Astrocyte (in vitro differentiated cells and primary cell): Measurements from ENCODE around the gene CACNA1C. TPM values are rescaled to one million over a fixed set of nuclear protein-coding genes. Genes with fewer than 3 reads are reported as not detected.

Experiments used
- DNase-seq: peaks from one replicate; pipeline ENCODE4 v3.0.0-alpha.2; 2010; ENCODE audit warnings: low read depth
- FAIRE-seq: peaks from 2 replicates; lab custom pipeline; 2011; peaks lifted over from hg19 to GRCh38; lab: Jason Lieb, UNC
- H2AFZ ChIP-seq: 2 replicates; pipeline ENCODE4 v1.6.0; 2012; ENCODE audit warnings: low read depth, low read length, inconsistent platforms
- H3K27ac ChIP-seq: 2 replicates; pipeline ENCODE4 v1.5.1; 2011; ENCODE audit warnings: low read depth, low read length, inconsistent platforms
- H3K27me3 ChIP-seq: 2 replicates; pipeline ENCODE4 v1.6.0; 2011; ENCODE audit warnings: low read length, inconsistent platforms; ENCODE audit not compliant: insufficient read depth
- H3K36me3 ChIP-seq: 2 replicates; pipeline ENCODE4 v1.5.1; 2011; ENCODE audit warnings: low read length, inconsistent platforms; ENCODE audit not compliant: insufficient read depth
- H3K4me1 ChIP-seq: 2 replicates; pipeline ENCODE4 v1.5.1; 2011; ENCODE audit warnings: low read length, inconsistent platforms; ENCODE audit not compliant: insufficient read depth
- H3K4me2 ChIP-seq: 2 replicates; pipeline ENCODE4 v1.6.0; 2012; ENCODE audit warnings: low read length, inconsistent platforms
- H3K4me3 ChIP-seq: 2 replicates; pipeline ENCODE4 v1.5.1; 2011; ENCODE audit warnings: low read depth, mild to moderate bottlenecking, low read length, inconsistent platforms; ENCODE audit not compliant: insufficient read depth
- H3K79me2 ChIP-seq: 2 replicates; pipeline ENCODE4 v1.6.0; 2012; ENCODE audit warnings: mild to moderate bottlenecking, low read length, inconsistent platforms; ENCODE audit not compliant: insufficient read depth
- H3K9ac ChIP-seq: 2 replicates; pipeline ENCODE4 v1.6.0; 2012; ENCODE audit warnings: mild to moderate bottlenecking, low read length, inconsistent platforms
- H3K9me3 ChIP-seq: 2 replicates; pipeline ENCODE4 v1.5.1; 2012; ENCODE audit warnings: low read depth, mild to moderate bottlenecking, low read length, inconsistent platforms; ENCODE audit not compliant: insufficient read depth
- H4K20me1 ChIP-seq: 2 replicates; pipeline ENCODE4 v1.6.0; 2012; ENCODE audit warnings: low read length, inconsistent platforms; ENCODE audit not compliant: insufficient read depth
- H3K27ac Mint-ChIP-seq: one replicate; pipeline ENCODE4 v1.8.0; 2021; ENCODE audit warnings: mild to moderate bottlenecking, mixed read lengths; ENCODE audit not compliant: unreplicated experiment
- H3K27me3 Mint-ChIP-seq: one replicate; pipeline ENCODE4 v1.8.0; 2021; ENCODE audit warnings: low read depth, mixed read lengths; ENCODE audit not compliant: unreplicated experiment
- H3K36me3 Mint-ChIP-seq: one replicate; pipeline ENCODE4 v1.8.0; 2021; ENCODE audit warnings: low read depth, mixed read lengths; ENCODE audit not compliant: unreplicated experiment
- H3K4me1 Mint-ChIP-seq: one replicate; pipeline ENCODE4 v1.8.0; 2021; ENCODE audit warnings: low read depth, mixed read lengths; ENCODE audit not compliant: unreplicated experiment
- H3K4me3 Mint-ChIP-seq: one replicate; pipeline ENCODE4 v1.8.0; 2021; ENCODE audit warnings: mild to moderate bottlenecking, moderate library complexity, mixed read lengths; ENCODE audit not compliant: unreplicated experiment
- H3K9me3 Mint-ChIP-seq: one replicate; pipeline ENCODE4 v1.8.0; 2021; ENCODE audit warnings: mild to moderate bottlenecking, mixed read lengths; ENCODE audit not compliant: unreplicated experiment
- CTCF ChIP-seq: IDR thresholded peaks from 2 replicates; pipeline ENCODE4 v1.5.1; 2011; ENCODE audit warnings: low read depth, mild to moderate bottlenecking, inconsistent platforms, low read length, moderate library complexity; ENCODE audit not compliant: insufficient read depth
- EZH2 ChIP-seq: IDR thresholded peaks from 2 replicates; pipeline ENCODE4 v1.6.1; 2012; ENCODE audit warnings: mild to moderate bottlenecking, low read length, inconsistent platforms; ENCODE audit not compliant: insufficient read depth
- total RNA-seq: library from RNA; stranded (reverse); gene quantifications from 2 replicates; pipeline ENCODE4 v1.2.1, GENCODE V29; 2021

The CACNA1C gene
- total RNA-seq, 1 donor from 2014 or later, result 2.1 TPM

GRCh38 chr12:2389079-2389790 is 336.4 kb downstream of the CACNA1C start:
- FAIRE-seq (no peak), DNase-seq (no peak)
- H3K27ac ChIP-seq, result no peak overlapping the region
- H3K9me3 ChIP-seq, result no peaks in the 10 kb centered on the region
- H3K4me3 ChIP-seq, result no peak overlapping the region
- H2AFZ ChIP-seq, result no peak overlapping the region
- Mint-ChIP-seq H3K4me3 (no peak overlapping the region), H3K36me3 (peaks cover 2% of the 10 kb centered on the region), H3K27ac (no peak overlapping the region), H3K9me3 (no peaks in the 10 kb centered on the region), H3K4me1 (peaks cover 16% of the 10 kb centered on the region), H3K27me3 (peaks cover 12% of the 10 kb centered on the region)
- H4K20me1 ChIP-seq, result peaks cover 4% of the 10 kb centered on the region
- no peak overlapping the region for H3K9ac ChIP-seq
- TF ChIP-seq EZH2 (no peak), CTCF (no peak)
- no peaks in the 10 kb centered on the region for H3K79me2 ChIP-seq
- peaks cover 3% of the 10 kb centered on the region for H3K4me1 ChIP-seq
- H3K4me2 ChIP-seq, result no peak overlapping the region
- H3K36me3 ChIP-seq, result no peaks in the 10 kb centered on the region
- no peaks in the 10 kb centered on the region for H3K27me3 ChIP-seq

GRCh38 chr12:2390133-2390532 is 337.3 kb downstream of the CACNA1C start:
- H3K9me3 Mint-ChIP-seq, result no peaks in the 10 kb centered on the region
- peaks cover 2% of the 10 kb centered on the region for H3K36me3 Mint-ChIP-seq
- peaks cover 4% of the 10 kb centered on the region for H4K20me1 ChIP-seq
- H3K4me1 ChIP-seq, result no peaks in the 10 kb centered on the region
- H3K79me2 ChIP-seq, result no peaks in the 10 kb centered on the region
- H3K27me3 Mint-ChIP-seq, result peaks cover 12% of the 10 kb centered on the region
- FAIRE-seq (no peak), DNase-seq (no peak)
- no peaks in the 10 kb centered on the region for H3K36me3 ChIP-seq
- no peak overlapping the region for H3K4me2 ChIP-seq
- no peak overlapping the region for H3K9ac ChIP-seq
- H2AFZ ChIP-seq, result no peak overlapping the region
- no peaks in the 10 kb centered on the region for H3K9me3 ChIP-seq
- H3K27ac ChIP-seq, result no peak overlapping the region
- H3K4me3 ChIP-seq, result no peak overlapping the region
- TF ChIP-seq CTCF (no peak), EZH2 (no peak)
- H3K4me1 Mint-ChIP-seq, result peaks cover 10% of the 10 kb centered on the region
- no peak overlapping the region for H3K4me3 Mint-ChIP-seq
- H3K27ac Mint-ChIP-seq, result peak overlapping the region; percentile 5
- H3K27me3 ChIP-seq, result no peaks in the 10 kb centered on the region

- no peak for TF ChIP-seq CTCF
- TF ChIP-seq EZH2, result no peak
- peaks cover 12% of the 10 kb centered on the region for H3K27me3 Mint-ChIP-seq
- Histone ChIP-seq H3K4me1 (no peaks in the 10 kb centered on the region), H2AFZ (no peak overlapping the region), H3K27ac (no peak overlapping the region), H3K4me2 (no peak overlapping the region), H3K9me3 (no peaks in the 10 kb centered on the region), H3K79me2 (no peaks in the 10 kb centered on the region), H4K20me1 (peaks cover 8% of the 10 kb centered on the region), H3K27me3 (no peaks in the 10 kb centered on the region), H3K9ac (no peak overlapping the region), H3K4me3 (no peak overlapping the region), H3K36me3 (no peaks in the 10 kb centered on the region)
- no peaks in the 10 kb centered on the region for H3K9me3 Mint-ChIP-seq
- FAIRE-seq, result no peak
- H3K36me3 Mint-ChIP-seq, result peaks cover 2% of the 10 kb centered on the region
- peaks cover 7% of the 10 kb centered on the region for H3K4me1 Mint-ChIP-seq
- no peak overlapping the region for H3K4me3 Mint-ChIP-seq
- H3K27ac Mint-ChIP-seq, result no peak overlapping the region
- DNase-seq, result no peak
Measured at GRCh38 chr12:2390850-2391390, 338.1 kb downstream of the CACNA1C start.
